PC-9 (cell line): ENCODE results near the gene PRDX3. TPM values are rescaled to one million over a fixed set of nuclear protein-coding genes. Genes with fewer than 3 reads are reported as not detected.

ENCODE experiments used
- BruUV-seq: library from RNA; stranded (reverse); fragments of 400-500 nt; replicated peaks from 2 replicates; lab custom pipeline; 2021; lab: Mats Ljungman, UMichigan
- CTCF ChIA-PET: fragments of 300-600 bp; sonication (Branson Sonifier 250); formaldehyde crosslinking; loops from one replicate; lab custom pipeline; 2022; ENCODE audit warnings: antibody characterized with exemption; lab: Charles Lee
- POLR2A ChIA-PET: fragments of 300-600 bp; sonication (Branson Sonifier 250); formaldehyde crosslinking; loops from one replicate; lab custom pipeline; 2022; ENCODE audit warnings: antibody characterized with exemption; ENCODE audit not compliant: unreplicated experiment; lab: Charles Lee
- DNase-seq, 2 experiments: peaks; one replicate each; pipeline versions ENCODE4 v3.0.0 to v3.0.0-alpha.2; 2015 to 2022; ENCODE audit warnings: mixed read lengths in 1 of 2
- H2AFZ ChIP-seq: fragments of 200-600 bp; sonication (generic); 2 replicates; pipeline ENCODE4 v1.8.1; 2017; ENCODE audit warnings: antibody characterized with exemption
- H3F3A ChIP-seq: fragments of 200-600 bp; sonication (generic); 2 replicates; pipeline ENCODE4 v1.8.1; 2017; ENCODE audit warnings: antibody characterized with exemption, mild to moderate bottlenecking, low read depth; ENCODE audit not compliant: insufficient read depth
- H3K27ac ChIP-seq: fragments of 200-600 bp; sonication (generic); 2 replicates; pipeline ENCODE4 v1.6.1; 2016; ENCODE audit warnings: mixed run types
- H3K27me3 ChIP-seq: fragments of 200-600 bp; sonication (generic); 2 replicates; pipeline ENCODE4 v1.6.1; 2016; ENCODE audit warnings: low read depth, mixed run types; ENCODE audit not compliant: insufficient read depth
- H3K36me3 ChIP-seq: fragments of 200-600 bp; sonication (generic); 2 replicates; pipeline ENCODE4 v1.6.1; 2016; ENCODE audit warnings: low read depth, mixed run types
- H3K4me1 ChIP-seq: fragments of 200-600 bp; sonication (generic); replicated peaks from 2 replicates; pipeline ENCODE4 v1.6.1; 2016; ENCODE audit warnings: mixed run types; ENCODE audit not compliant: insufficient read depth
- H3K4me2 ChIP-seq: fragments of 200-600 bp; sonication (generic); 2 replicates; pipeline ENCODE4 v1.6.1; 2017; ENCODE audit warnings: mixed run types
- H3K4me3 ChIP-seq: fragments of 200-600 bp; sonication (generic); 2 replicates; pipeline ENCODE4 v1.6.1; 2016; ENCODE audit warnings: mixed run types
- H3K79me2 ChIP-seq: fragments of 200-600 bp; sonication (generic); 2 replicates; pipeline ENCODE4 v1.6.1; 2017; ENCODE audit warnings: low read depth, mixed run types
- H3K9me2 ChIP-seq: fragments of 200-600 bp; sonication (generic); 2 replicates; pipeline ENCODE4 v1.8.1; 2017; ENCODE audit warnings: mild to moderate bottlenecking; ENCODE audit not compliant: insufficient read depth
- H3K9me3 ChIP-seq: fragments of 200-600 bp; sonication (generic); 2 replicates; pipeline ENCODE4 v1.8.1; 2016; ENCODE audit warnings: low read depth; ENCODE audit not compliant: insufficient read depth
- H4K20me1 ChIP-seq: fragments of 200-600 bp; sonication (generic); 2 replicates; pipeline ENCODE4 v1.8.1; 2017; ENCODE audit not compliant: insufficient read depth
- CTCF ChIP-seq: fragments of 200-600 bp; sonication (generic); conservative IDR thresholded peaks from 2 replicates; pipeline ENCODE4 v1.6.1; 2017; ENCODE audit warnings: mixed run types, antibody characterized with exemption, mild to moderate bottlenecking, moderate library complexity
- EZH2 ChIP-seq: fragments of 200-600 bp; sonication (generic); IDR thresholded peaks from 2 replicates; pipeline ENCODE4 v1.8.0; 2017; ENCODE audit warnings: antibody characterized with exemption, low read depth
- intact Hi-C: fragments of 100-400 bp; cut with micrococcal nuclease; formaldehyde crosslinking; loops from one replicate; pipeline ENCODE4 v1.10.0; 2022; ENCODE audit not compliant: unreplicated experiment
- total RNA-seq: library from RNA; stranded (reverse); gene quantifications from 2 replicates; pipeline ENCODE4 v1.2.3, GENCODE V29; 2021

The PRDX3 gene
- total RNA-seq, 1 experiment from 2014 or later, result 144 TPM

GRCh38 chr10:119119400-119119799, 59.2 kb downstream of the PRDX3 start:
- POLR2A ChIA-PET, result no interaction called here
- intact Hi-C loops, result no loop called here
- BruUV-seq, result no TSS peak
- Histone ChIP-seq H3K79me2 (no peaks in the 10 kb centered on the region), H3F3A (peaks cover 6% of the 10 kb centered on the region; the same call in 1 of the 2 replicates), H3K9me2 (no peaks in the 10 kb centered on the region), H3K4me2 (no peak overlapping the region), H3K9me3 (no peaks in the 10 kb centered on the region), H3K4me3 (no peak overlapping the region), H4K20me1 (no peaks in the 10 kb centered on the region), H3K36me3 (no peaks in the 10 kb centered on the region), H2AFZ (no peak overlapping the region), H3K4me1 (peaks cover 6% of the 10 kb centered on the region), H3K27ac (no peak overlapping the region), H3K27me3 (no peaks in the 10 kb centered on the region)
- no peak for DNase-seq
- no peak for TF ChIP-seq CTCF
- TF ChIP-seq EZH2, result no peak
- CTCF ChIA-PET, result no interaction called here

- CTCF ChIA-PET, result interaction anchor here (0.6 kb wide), 1 partner anchor 41 kb away, joined by 3 read pairs; no protein-coding TSS in a partner anchor
- intact Hi-C loops, result no loop called here
- DNase-seq, result no peak
- H3K4me2 ChIP-seq, result no peak overlapping the region
- no peak overlapping the region for H3K27ac ChIP-seq
- no peak overlapping the region for H3K4me3 ChIP-seq
- BruUV-seq, result no TSS peak
- H2AFZ ChIP-seq, result no peak overlapping the region
- no peaks in the 10 kb centered on the region for H4K20me1 ChIP-seq
- H3K79me2 ChIP-seq, result no peaks in the 10 kb centered on the region
- H3K9me3 ChIP-seq, result no peaks in the 10 kb centered on the region
- no peaks in the 10 kb centered on the region for H3K36me3 ChIP-seq
- no peak for TF ChIP-seq CTCF
- no peak for TF ChIP-seq EZH2
- H3F3A ChIP-seq, result peaks cover 18% of the 10 kb centered on the region
- POLR2A ChIA-PET, result interaction anchor here (0.7 kb wide), 1 partner anchor 94 kb away, joined by 3 read pairs; no protein-coding TSS in a partner anchor
- H3K27me3 ChIP-seq, result no peaks in the 10 kb centered on the region
- peaks cover 16% of the 10 kb centered on the region for H3K4me1 ChIP-seq
- no peaks in the 10 kb centered on the region for H3K9me2 ChIP-seq
These were observed 60.4 kb downstream of the PRDX3 start for GRCh38 chr10:119118231-119118630.

Other genes starting within 250 kb of the PRDX3 start
- gene NANOS1, start 149.1 kb downstream of the PRDX3 start, total RNA-seq, result 5.2 and 7.2 TPM in 2 replicates
- 85.5 and 102 TPM in 2 replicates for gene EIF3A, start 98.0 kb downstream of the PRDX3 start, total RNA-seq
- gene DENND10, start 74.7 kb downstream of the PRDX3 start, total RNA-seq, result 30.1 and 31.8 TPM in 2 replicates
- 15.4 and 18.3 TPM in 2 replicates for gene SFXN4, start 13.1 kb downstream of the PRDX3 start, total RNA-seq
- gene GRK5, start 28.8 kb upstream of the PRDX3 start, total RNA-seq, result 4.8 and 5.3 TPM in 2 replicates